T-helper 1 cell treated with Interleukin-12 subunit alpha and Interleukin-12 subunit beta and Interleukin-4 antibody, amounts not matched to agents 30 ng/mL and 1 ng/mL, for 36 hours (primary cell): Measurements from ENCODE around the gene ENPP7. TPM values are rescaled to one million over a fixed set of nuclear protein-coding genes. Genes with fewer than 3 reads are reported as not detected.

Experiments used
- intact Hi-C: fragments of 100-400 bp; cut with micrococcal nuclease; formaldehyde crosslinking; loops from one replicate; pipeline ENCODE4 v1.15.1; 2024
- total RNA-seq: library from RNA; stranded (reverse); gene quantifications from 2 replicates; pipeline ENCODE4 v1.2.3, GENCODE V29; 2022

ENPP7 gene
- not detected in 2 replicates for total RNA-seq

GRCh38 chr17:79730769-79731483 is at the start of gene ENPP7:
ENPP7 (plus strand) TSS chr17:79730943; CDS start chr17:79731140, 197 bp downstream.
- intact Hi-C loops = no loop called here

- intact Hi-C loops = no loop called here
Measured at GRCh38 chr17:79681101-79681621, 49.6 kb upstream of the ENPP7 start.

GRCh38 chr17:79681628-79682261 is 49.0 kb upstream of the ENPP7 start:
- intact Hi-C loops = no loop called here

- intact Hi-C loops = no loop called here
Measured at GRCh38 chr17:79683365-79683764, 47.4 kb upstream of the ENPP7 start.

GRCh38 chr17:79684132-79684985 is 46.4 kb upstream of the ENPP7 start:
- intact Hi-C loops = no loop called here

GRCh38 chr17:79685121-79685520 is 45.6 kb upstream of the ENPP7 start:
- intact Hi-C loops = no loop called here

- intact Hi-C loops = no loop called here
Measured at GRCh38 chr17:79686476-79686875, 44.3 kb upstream of the ENPP7 start.

GRCh38 chr17:79690466-79690865 is 40.3 kb upstream of the ENPP7 start:
- intact Hi-C loops = no loop called here

GRCh38 chr17:79690988-79691836 is 39.5 kb upstream of the ENPP7 start:
- intact Hi-C loops = no loop called here

GRCh38 chr17:79691931-79692330 is 38.8 kb upstream of the ENPP7 start:
- intact Hi-C loops = no loop called here

GRCh38 chr17:79693419-79693818 is 37.3 kb upstream of the ENPP7 start:
- intact Hi-C loops = no loop called here

GRCh38 chr17:79695293-79695790 is 35.4 kb upstream of the ENPP7 start:
- intact Hi-C loops = no loop called here

- intact Hi-C loops = no loop called here
Measured at GRCh38 chr17:79695797-79696609, 34.7 kb upstream of the ENPP7 start.

GRCh38 chr17:79696610-79696982 is 34.1 kb upstream of the ENPP7 start:
- intact Hi-C loops = no loop called here

- intact Hi-C loops = no loop called here
Measured at GRCh38 chr17:79698146-79698846, 32.4 kb upstream of the ENPP7 start.

- intact Hi-C loops = no loop called here
Measured at GRCh38 chr17:79699386-79700036, 31.2 kb upstream of the ENPP7 start.

GRCh38 chr17:79700592-79700991 is 30.2 kb upstream of the ENPP7 start:
- intact Hi-C loops = no loop called here

- intact Hi-C loops = no loop called here
Measured at GRCh38 chr17:79702034-79702433, 28.7 kb upstream of the ENPP7 start.
